Right ventricle myocardium inferior (tissue), 1 donor: ENCODE data around the gene CXCL3. TPM values are rescaled to one million over a fixed set of nuclear protein-coding genes. Genes with fewer than 3 reads are reported as not detected.

Experiments used
- ATAC-seq: fragments of 200-7000 bp; cut with Tn5 transposase; one replicate; pipeline ENCODE4 v1.9.1; 2020; ENCODE audit warnings: mild to moderate bottlenecking, moderate library complexity
- DNase-seq: peaks from one replicate; pipeline ENCODE4 v3.0.0; 2021; ENCODE audit errors: missing footprints
- intact Hi-C: fragments of 100-400 bp; cut with DNase I; formaldehyde crosslinking; loops from one replicate; pipeline ENCODE4 v1.11.0; 2022
- total RNA-seq: library from RNA; stranded (reverse); fragmentation: NEBNext Ultra II Directional; extraction: Animal tissue kit (Norgen Biotek cat#: 25700); gene quantifications from one replicate; pipeline ENCODE4 v1.2.1, GENCODE V29; 2021
- donor health status: DM: no; HTN: yes; CAD: no; lungs with severe emphysema.

Gene CXCL3
- total RNA-seq, 1 donor from 2014 or later = 0.16 TPM

- DNase-seq = no peak
- intact Hi-C loops = no loop called here
- no peak for ATAC-seq
Observed at GRCh38 chr4:74023709-74024108, 14.8 kb downstream of the CXCL3 start.

GRCh38 chr4:74021601-74022000, 16.9 kb downstream of the CXCL3 start:
- intact Hi-C loops = no loop called here
- no peak for ATAC-seq
- no peak for DNase-seq

- intact Hi-C loops = no loop called here
- ATAC-seq = no peak
- DNase-seq = no peak
Observed at GRCh38 chr4:74018771-74019170, 19.7 kb downstream of the CXCL3 start.

GRCh38 chr4:74018116-74018515, 20.4 kb downstream of the CXCL3 start:
- intact Hi-C loops = no loop called here
- DNase-seq (no peak), ATAC-seq (no peak)

DNA sequence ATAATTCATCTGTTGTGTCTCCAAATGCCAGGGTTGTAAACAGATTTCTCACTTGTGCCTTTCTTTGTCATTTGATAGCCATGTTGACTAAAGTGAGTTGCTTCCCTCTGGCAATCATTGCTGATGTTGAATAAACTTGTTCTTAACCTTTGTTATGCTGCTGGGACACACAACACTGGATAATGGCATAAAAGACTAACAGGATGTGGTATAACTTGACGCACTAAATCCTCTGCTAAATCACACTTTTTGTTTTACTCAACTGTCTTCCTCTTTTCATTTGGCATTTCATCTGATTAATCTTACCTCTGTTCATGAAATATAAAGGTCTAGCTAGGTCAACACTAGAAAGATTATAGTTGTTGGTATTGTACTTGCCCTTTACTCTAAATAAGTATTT, 22.4 kb downstream of the CXCL3 start:
- ATAC-seq = no peak
- no peak for DNase-seq
- intact Hi-C loops = no loop called here

- DNase-seq = no peak
- intact Hi-C loops = no loop called here
- ATAC-seq = no peak
Observed at GRCh38 chr4:74015126-74015780, 23.2 kb downstream of the CXCL3 start.

GRCh38 chr4:74014332-74014731, 24.2 kb downstream of the CXCL3 start:
- intact Hi-C loops = no loop called here
- ATAC-seq (no peak), DNase-seq (no peak)

DNA sequence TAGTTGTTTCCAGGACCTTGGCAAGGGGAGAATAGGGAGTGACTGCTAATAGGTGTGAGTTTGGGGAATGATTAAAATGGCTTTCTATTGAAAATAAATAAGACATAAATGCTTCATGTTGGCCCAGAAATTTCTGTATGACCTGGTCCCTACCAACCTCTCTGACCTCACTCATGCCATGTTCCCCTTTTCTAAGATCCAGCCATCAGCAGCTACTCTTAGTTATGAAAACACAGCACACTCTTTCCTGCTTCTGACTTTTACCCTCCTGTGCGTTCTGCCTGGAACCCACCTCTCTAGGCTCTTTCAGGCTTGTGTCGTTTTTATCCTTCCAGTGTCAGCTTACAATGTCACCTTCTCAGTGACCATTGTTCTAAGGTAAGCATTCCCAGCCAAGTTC, 25.2 kb downstream of the CXCL3 start:
- intact Hi-C loops = no loop called here
- ATAC-seq (no peak), DNase-seq (no peak)

DNA sequence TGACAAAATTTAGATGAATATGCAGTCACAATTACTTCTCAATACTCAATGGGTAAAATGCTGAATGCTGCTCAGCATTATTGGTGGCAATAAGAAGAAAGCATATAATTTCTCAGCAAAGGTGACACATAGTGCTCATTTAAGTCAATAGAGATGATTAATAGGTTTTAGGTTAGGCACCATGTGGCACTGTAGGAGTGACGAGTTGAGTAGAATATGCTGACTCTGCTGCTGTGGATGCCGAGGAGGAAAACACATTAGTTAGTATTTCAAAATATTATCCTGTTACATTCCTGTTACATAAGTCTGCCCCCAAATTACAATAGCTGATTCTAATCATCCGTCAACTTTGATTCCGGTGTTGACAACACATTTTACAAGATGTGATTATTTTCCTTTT, 26.4 kb downstream of the CXCL3 start:
- no peak for ATAC-seq
- DNase-seq = no peak
- intact Hi-C loops = no loop called here

DNA sequence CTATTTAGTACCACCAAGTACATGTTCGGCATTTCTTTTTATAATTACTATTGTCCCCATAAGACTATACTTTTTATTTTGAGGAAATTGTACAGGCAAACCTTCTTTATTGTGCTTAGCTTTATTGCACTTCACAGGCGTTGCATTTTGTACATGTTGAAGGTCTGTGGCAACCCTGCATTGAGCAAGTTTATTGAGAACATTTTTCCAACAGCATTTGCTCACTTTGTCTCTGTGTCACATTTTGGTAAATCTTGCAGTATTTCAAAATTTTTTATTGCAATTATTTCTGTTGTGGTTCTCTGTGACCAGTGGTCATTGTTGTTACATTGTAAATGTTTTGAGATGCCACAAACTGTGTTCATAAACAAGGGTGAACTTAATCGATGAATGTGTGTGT, 29.2 kb downstream of the CXCL3 start:
- intact Hi-C loops = no loop called here
- ATAC-seq (no peak), DNase-seq (no peak)

DNA sequence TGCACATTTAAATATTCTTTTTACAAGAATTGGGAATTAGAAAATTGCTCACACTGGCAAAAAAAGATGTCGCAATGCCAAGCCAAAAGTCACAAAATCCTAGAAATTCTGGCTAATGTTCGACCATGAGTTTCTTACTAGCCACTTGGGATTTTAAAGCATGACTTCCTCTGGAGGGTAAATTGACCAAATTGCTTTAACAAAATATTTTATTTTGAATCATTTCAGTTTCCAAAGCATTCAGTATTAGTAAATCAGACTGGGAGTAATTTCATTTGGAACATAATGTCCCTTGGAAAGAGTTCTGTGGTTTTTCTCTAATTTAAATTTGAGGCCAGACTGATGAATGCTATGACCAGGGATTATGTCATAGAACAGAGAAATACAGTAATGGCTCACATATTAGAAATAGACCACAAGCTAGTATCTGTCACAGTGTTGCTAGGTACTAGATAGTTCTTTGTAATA, 32.4 kb downstream of the CXCL3 start:
- no peak for DNase-seq
- intact Hi-C loops = no loop called here
- ATAC-seq = no peak

- ATAC-seq (no peak), DNase-seq (no peak)
- intact Hi-C loops = no loop called here
Observed at GRCh38 chr4:74005528-74005927, 33.0 kb downstream of the CXCL3 start.

DNA sequence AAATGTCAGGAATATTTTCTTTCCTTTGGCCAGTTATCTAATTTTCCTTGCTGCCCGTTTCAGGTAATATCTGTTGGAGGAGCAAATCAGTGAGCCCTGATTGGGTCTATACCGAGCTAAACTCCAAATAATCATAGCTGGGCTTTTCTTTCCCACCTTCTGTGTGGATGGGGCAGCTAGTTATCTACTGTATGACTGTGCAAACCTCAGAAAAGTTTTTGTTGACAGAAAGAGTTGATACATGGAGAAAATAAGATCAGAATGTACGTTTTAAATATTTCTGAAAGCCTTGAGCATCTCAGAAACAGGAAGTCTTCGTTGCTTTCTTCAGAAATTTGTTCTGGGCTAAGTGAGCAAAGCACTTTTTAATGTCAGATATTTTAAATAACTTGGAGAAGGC, 33.8 kb downstream of the CXCL3 start:
- DNase-seq (no peak), ATAC-seq (no peak)
- intact Hi-C loops = no loop called here

DNA sequence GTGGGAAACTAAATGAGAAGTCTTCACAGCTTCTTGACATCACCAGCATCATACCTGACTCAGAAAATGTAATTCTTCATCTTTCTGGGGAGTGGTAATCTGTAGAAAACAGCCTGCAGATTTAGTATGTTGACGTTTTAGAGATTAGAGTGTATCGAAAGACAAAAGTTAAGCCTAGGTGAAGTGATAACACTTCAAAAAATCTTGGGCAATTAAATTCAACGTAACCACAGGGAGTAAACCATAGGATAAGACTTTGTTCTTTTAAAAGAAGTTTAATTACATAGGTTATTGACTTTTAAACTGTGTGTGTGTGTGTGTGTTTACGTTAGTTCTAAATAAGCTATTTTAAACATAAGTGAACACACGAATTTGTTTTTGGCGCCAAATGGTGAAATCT, 38.2 kb downstream of the CXCL3 start:
- DNase-seq (no peak), ATAC-seq (no peak)
- intact Hi-C loops = no loop called here

GRCh38 chr4:73998040-73999011, 40.2 kb downstream of the CXCL3 start, which contains the start of gene CXCL5:
TSS of gene CXCL5 (minus strand) at chr4:73998677. CDS start at chr4:73998581, 96 bp downstream.
- intact Hi-C loops = no loop called here
- peak; percentile 44 for ATAC-seq
- peak; percentile 68 for DNase-seq

DNA sequence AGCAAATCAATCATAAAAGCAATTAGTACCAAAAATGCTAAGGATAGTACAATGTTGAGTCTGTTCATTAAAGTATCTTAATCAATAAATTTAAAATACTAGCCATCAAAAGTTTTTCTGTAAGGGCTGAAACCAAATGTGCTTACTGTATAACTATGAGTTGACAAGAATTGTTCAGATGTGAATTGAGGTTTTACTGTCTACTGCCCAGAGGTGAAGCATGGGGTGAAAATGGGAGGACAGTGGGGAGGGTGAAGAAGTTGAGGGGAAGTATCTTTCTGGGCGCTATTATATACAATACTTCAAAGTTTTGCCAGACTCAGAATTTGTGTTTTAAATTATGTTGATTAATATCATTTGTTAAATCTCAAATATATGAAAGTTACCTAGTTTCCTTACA, 46.4 kb downstream of the CXCL3 start:
- ATAC-seq = no peak
- intact Hi-C loops = no loop called here
- DNase-seq = no peak

- ATAC-seq = no peak
Observed at GRCh38 chr4:73991742-73992000, 46.8 kb downstream of the CXCL3 start.

DNA sequence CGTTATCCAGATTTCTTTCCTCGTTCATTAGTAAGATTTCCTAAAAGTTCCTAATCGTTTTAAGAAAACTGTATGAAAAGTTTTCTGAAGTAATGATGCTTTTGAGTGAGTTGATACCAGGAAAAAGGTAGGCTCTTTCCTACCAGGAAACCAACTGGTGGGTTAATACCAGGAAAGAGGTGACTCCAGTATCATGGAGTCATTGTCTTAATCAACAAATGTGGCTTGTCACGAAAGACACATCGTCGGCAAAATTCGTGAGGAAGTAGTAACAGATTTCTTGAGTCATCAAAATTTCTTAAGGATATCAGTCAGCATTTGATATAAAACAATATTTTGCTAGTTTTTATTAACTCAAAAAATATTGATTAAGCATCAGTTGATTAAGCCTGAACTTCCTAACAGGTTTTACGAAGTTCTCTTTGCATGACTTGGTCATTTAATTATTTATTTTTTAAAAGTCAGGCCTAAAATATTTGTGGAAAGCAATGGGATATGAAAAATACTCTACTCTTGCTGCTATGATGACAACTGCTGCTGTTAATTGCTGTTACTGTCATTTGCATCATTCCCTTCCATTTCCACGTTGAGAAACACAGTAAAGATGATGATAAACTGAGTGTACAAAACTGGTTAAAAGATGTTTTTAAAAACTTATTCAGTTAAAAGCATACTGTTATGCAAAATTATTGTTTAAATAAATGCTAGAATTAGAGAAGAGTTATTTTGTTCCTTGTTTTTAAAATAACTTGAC, 47.3 kb downstream of the CXCL3 start:
- no peak for ATAC-seq
- intact Hi-C loops = no loop called here
- DNase-seq = no peak

More at GRCh38 chr4:73991742-73992000, 46.8 kb downstream of the CXCL3 start:
- DNase-seq = no peak
- intact Hi-C loops = no loop called here

DNA sequence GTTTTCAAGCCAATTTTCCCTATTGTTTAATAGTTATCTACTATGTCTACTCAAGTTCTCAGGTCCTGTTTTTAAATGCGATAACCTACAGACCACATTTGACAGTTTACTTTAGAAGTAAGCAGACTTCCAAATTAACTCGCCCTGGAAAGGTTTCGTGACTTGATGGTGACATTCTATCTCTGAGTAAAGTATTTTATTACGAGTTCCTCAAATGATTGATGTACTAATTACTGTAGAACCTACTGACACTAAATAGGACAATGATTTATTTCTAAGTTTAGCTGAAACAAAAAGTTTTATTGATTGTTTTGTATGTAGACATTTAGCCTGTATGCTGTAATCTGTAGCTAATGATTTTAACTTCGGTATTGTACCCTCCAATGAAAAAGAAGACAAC, 48.6 kb downstream of the CXCL3 start:
- DNase-seq (no peak), ATAC-seq (no peak)
- intact Hi-C loops = no loop called here

DNA sequence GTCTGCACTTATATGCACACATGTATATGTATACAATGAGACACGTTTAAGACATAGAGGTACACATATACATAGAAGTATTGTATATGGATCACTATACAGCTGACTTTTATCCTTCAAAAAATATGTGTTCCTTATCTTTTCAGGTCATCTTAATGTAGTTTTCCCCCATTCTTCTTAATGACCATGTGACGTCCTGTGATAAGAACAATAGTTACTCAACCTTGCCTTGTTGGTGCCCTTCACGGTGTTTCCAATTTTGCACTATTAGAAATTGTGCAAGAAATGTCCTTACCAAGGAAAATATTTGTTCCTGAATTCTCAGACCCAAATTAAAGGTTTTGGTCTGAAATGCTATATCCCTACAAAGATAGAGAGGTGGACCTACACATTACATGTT, 49.5 kb downstream of the CXCL3 start:
- intact Hi-C loops = no loop called here
- DNase-seq = no peak
- no peak for ATAC-seq
